ENCODE results near the gene ROM1.

Gene ROM1

GRCh38 chr11:62603776-62604299 is 9.2 kb upstream of the ROM1 start:
- no peak overlapping the region for H3K4me3 ChIP-seq (ENCODE audit: low read depth, low read length)
- DNase-seq (ENCODE audit: low read depth, low spot score): no peak
- in situ Hi-C loops (cut with HindIII; ENCODE audit: low sequenced_read_pairs): no loop called here
- TF ChIP-seq CTCF (IDR thresholded peaks at IDR 0.05; ENCODE audit: low read depth, low read length): no peak

GRCh38 chr11:62604460-62605120 is 8.5 kb upstream of the ROM1 start:
- H3K4me3 ChIP-seq (ENCODE audit: low read depth, low read length): no peak overlapping the region
- in situ Hi-C loops (cut with HindIII; ENCODE audit: low sequenced_read_pairs): no loop called here
- no peak for DNase-seq (ENCODE audit: low read depth, low spot score)
- no peak for TF ChIP-seq CTCF (IDR thresholded peaks at IDR 0.05; ENCODE audit: low read depth, low read length)

GRCh38 chr11:62605467-62605866 is 7.6 kb upstream of the ROM1 start:
- no peak for TF ChIP-seq CTCF (IDR thresholded peaks at IDR 0.05; ENCODE audit: low read depth, low read length)
- DNase-seq (ENCODE audit: low read depth, low spot score): no peak
- no peak overlapping the region for H3K4me3 ChIP-seq (ENCODE audit: low read depth, low read length)
- in situ Hi-C loops (cut with HindIII; ENCODE audit: low sequenced_read_pairs): no loop called here

- in situ Hi-C loops (cut with HindIII; ENCODE audit: low sequenced_read_pairs): no loop called here
- no peak overlapping the region for H3K4me3 ChIP-seq (ENCODE audit: low read depth, low read length)
- no peak for DNase-seq (ENCODE audit: low read depth, low spot score)
- TF ChIP-seq CTCF (IDR thresholded peaks at IDR 0.05; ENCODE audit: low read depth, low read length): no peak
Observed at GRCh38 chr11:62605902-62606301, 7.2 kb upstream of the ROM1 start.

GRCh38 chr11:62607714-62608113 is 5.3 kb upstream of the ROM1 start:
- in situ Hi-C loops (cut with HindIII; ENCODE audit: low sequenced_read_pairs): no loop called here
- no peak for DNase-seq (ENCODE audit: low read depth, low spot score)
- H3K4me3 ChIP-seq (ENCODE audit: low read depth, low read length): no peak overlapping the region
- no peak for TF ChIP-seq CTCF (IDR thresholded peaks at IDR 0.05; ENCODE audit: low read depth, low read length)

- no peak for TF ChIP-seq CTCF (IDR thresholded peaks at IDR 0.05; ENCODE audit: low read depth, low read length)
- no peak overlapping the region for H3K4me3 ChIP-seq (ENCODE audit: low read depth, low read length)
- DNase-seq (ENCODE audit: low read depth, low spot score): no peak
- in situ Hi-C loops (cut with HindIII; ENCODE audit: low sequenced_read_pairs): no loop called here
Observed at GRCh38 chr11:62608776-62609175, 4.3 kb upstream of the ROM1 start.
